ENCODE data around the gene PPARD. TPM values are rescaled to one million over a fixed set of nuclear protein-coding genes. Genes with fewer than 3 reads are reported as not detected.
"Not testable (repeated sequence)": the region's sequence is repeated elsewhere in the genome, so short reads cannot be mapped to it uniquely, and the experiment has no call there.

The PPARD gene
- polyA plus RNA-seq, 2 of the 4 experiments (the other 2 are of a cell fraction), result 3.8 to 5.9 TPM

DNA sequence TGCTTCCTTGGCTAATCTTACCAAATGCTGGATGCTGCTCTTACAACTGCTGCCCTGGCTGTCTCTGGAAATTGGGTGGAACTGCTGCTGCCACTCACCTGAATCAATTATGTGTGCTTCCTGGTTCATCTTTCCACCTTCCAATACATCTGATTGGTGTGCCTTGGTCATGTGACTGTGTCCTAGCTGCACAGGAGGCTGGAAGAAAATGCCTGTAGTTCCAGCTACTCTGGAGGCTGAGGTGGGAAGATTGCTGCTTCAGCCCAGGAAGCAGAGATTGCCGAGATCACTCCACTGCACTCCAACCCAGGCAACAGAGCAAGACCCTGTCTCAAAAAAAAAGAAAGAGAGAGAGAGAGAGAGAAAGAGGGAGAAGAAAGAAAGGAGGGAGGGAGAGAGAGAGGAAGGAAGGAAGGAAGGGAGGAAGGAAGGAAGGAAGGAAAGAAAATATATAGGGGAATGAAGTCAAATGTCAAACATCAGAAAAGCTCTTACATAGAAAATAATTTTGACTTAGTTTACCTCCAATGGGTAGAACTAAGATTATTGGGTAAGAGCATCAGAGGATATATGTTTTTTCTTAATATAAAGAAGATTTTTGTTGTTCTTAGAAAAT is 14.1 kb upstream of the PPARD start:
- 71% methylated on average over 1 of the region's 1 CpG for WGBS (ENCODE audit: missing lambda C conversion rate)
- DNase-seq (ENCODE audit: low read depth in 1 of 2, low spot score in 1 of 2), result no peak
- ATAC-seq, result no peak
- POLR2A ChIA-PET, result no interaction called here
- Histone ChIP-seq H3K4me1 (no peaks in the 10 kb centered on the region), H3K4me2 (no peak overlapping the region), H3K27ac (no peak overlapping the region), H3K4me3 (no peak overlapping the region), H3K9me3 (no peaks in the 10 kb centered on the region)
- no peak for TF ChIP-seq TFCP2L1 (CRISPR knock-in tag; IDR thresholded peaks at IDR 0.05)
- peak; percentile 29; the same call in 1 of the 2 replicates for TF ChIP-seq USF2 (IDR thresholded peaks at IDR 0.05)
- no peak for FAIRE-seq
- CTCF ChIA-PET, result interaction anchor here (0.6 to 6.0 kb wide), 13 partner anchors 10 to 140 kb away, joined by 3 to 30 read pairs (median 5); partner anchors contain the start of genes PPARD and RPL10A

DNA sequence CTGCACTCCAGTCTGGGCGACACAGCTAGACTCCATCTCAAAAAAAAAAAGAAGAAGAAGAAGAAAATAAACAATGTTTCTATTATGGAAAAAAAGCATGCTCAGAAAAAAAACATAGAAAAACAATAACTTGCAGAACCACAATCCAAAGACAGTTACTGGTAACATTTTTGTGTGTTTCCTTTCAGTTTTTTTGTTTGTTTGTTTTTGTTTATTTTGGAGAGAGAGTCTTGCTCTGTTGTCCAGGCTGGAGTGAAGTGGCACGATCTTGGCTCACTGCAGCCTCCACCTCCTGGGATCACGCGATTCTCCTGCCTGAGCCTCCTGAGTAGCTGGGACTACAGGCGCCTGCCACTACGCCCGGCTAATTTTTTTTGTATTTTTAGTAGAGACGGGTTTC is 13.4 kb upstream of the PPARD start:
- H3K9me3 ChIP-seq; H3K4me1 ChIP-seq; DNase-seq (ENCODE audit: low read depth in 1 of 2, low spot score in 1 of 2); ATAC-seq; H3K27ac ChIP-seq; H3K4me3 ChIP-seq; FAIRE-seq; H3K4me2 ChIP-seq; POLR2A ChIA-PET: not testable (repeated sequence)
- CTCF ChIA-PET, result interaction anchor here (0.6 to 6.0 kb wide), 6 partner anchors 13 to 118 kb away, joined by 3 to 30 read pairs (median 10); partner anchors contain the start of gene PPARD
- 74% methylated on average over 8 of the region's 8 CpGs for WGBS (ENCODE audit: missing lambda C conversion rate)

DNA sequence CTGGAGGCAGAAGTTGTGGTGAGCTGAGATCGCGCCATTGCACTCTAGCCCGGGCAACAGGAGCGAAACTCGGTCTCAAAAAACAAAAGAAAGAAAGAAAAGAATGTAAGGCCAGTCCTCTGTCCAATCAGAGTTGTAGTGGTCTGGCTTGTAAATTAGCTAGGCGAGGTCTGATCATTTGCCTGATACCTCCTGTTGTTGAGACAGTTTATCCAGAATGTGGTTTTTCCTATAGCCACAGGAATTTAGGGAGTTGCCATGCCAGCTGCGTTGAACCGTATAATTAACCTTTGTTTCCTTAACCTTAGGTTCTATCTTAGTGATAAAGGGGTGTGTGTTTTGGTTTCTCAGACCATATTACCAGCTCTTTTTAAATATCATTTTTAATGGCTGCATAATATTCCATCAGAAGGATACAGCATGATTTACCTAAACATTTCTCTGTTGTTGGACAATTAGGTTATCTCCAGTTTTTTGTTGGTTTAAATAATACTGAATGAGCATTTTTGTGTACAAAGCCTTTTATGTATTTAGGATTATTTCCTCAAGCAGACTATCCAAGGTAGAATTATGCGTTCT is 11.7 kb upstream of the PPARD start:
- no peak for FAIRE-seq
- no peak for DNase-seq (ENCODE audit: low read depth in 1 of 2, low spot score in 1 of 2)
- H3K9me3 ChIP-seq, result no peaks in the 10 kb centered on the region
- no peak overlapping the region for H3K4me3 ChIP-seq
- no peak for ATAC-seq
- ChIA-PET POLR2A (no interaction called here), CTCF (interaction anchor here (0.6 to 6.0 kb wide), 2 partner anchors 11 to 117 kb away, joined by 3 to 30 read pairs; partner anchors contain the start of gene PPARD)
- no peak for TF ChIP-seq FOXS1 (CRISPR knock-in tag; IDR thresholded peaks at IDR 0.05)
- no peak for TF ChIP-seq TP53 (CRISPR knock-in tag; IDR thresholded peaks at IDR 0.05)
- no peak for TF ChIP-seq ZFP36 (IDR thresholded peaks at IDR 0.05; ENCODE audit: borderline replicate concordance, partially characterized antibody)
- TF ChIP-seq ZSCAN20 (CRISPR knock-in tag; IDR thresholded peaks at IDR 0.05), result no peak
- no peak for TF ChIP-seq HDAC2 (IDR thresholded peaks at IDR 0.05)
- no peak for TF ChIP-seq MAZ (IDR thresholded peaks at IDR 0.05; ENCODE audit: borderline replicate concordance, low read depth, low read length)
- TF ChIP-seq USF2 (IDR thresholded peaks at IDR 0.05), result no peak
- no peak for TF ChIP-seq POLR2A (IDR thresholded peaks at IDR 0.05; ENCODE audit: low read length)
- no peak for TF ChIP-seq NPAS2 (CRISPR knock-in tag; IDR thresholded peaks at IDR 0.05; ENCODE audit: borderline replicate concordance)
- TF ChIP-seq PBX3 (IDR thresholded peaks at IDR 0.05), result no peak
- H3K27ac ChIP-seq, result no peak overlapping the region
- 82% methylated on average over 9 of the region's 9 CpGs for WGBS (ENCODE audit: missing lambda C conversion rate)
- no peaks in the 10 kb centered on the region for H3K4me1 ChIP-seq
- no peak overlapping the region for H3K4me2 ChIP-seq

- H3K27ac ChIP-seq, H3K4me3 ChIP-seq, H3K4me1 ChIP-seq, POLR2A ChIA-PET, H3K9me3 ChIP-seq, FAIRE-seq: not testable (repeated sequence)
- peak; percentile 77 to 87 for ATAC-seq
- peak in 1 of 2 experiments; percentile 69 for DNase-seq (ENCODE audit: low read depth in 1 of 2, low spot score in 1 of 2)
- CTCF ChIA-PET, result interaction anchor here (0.7 to 6.0 kb wide), 6 partner anchors 10 to 135 kb away, joined by 3 to 30 read pairs (median 3); partner anchors contain the start of gene PPARD
- 6% methylated on average over 7 of the region's 9 CpGs for WGBS (ENCODE audit: missing lambda C conversion rate)
- peak overlapping the region; percentile 64 for H3K4me2 ChIP-seq
Observed at GRCh38 chr6:35332074-35332887, 10.1 kb upstream of the PPARD start.
